Measurements from ENCODE around the gene TSTD1.

The TSTD1 gene

GRCh38 chr1:161006563-161006962, 32.2 kb downstream of the TSTD1 start:
- no peak for DNase-seq

- DNase-seq, result peak; percentile 67
Measured at GRCh38 chr1:161001525-161001924, 37.2 kb downstream of the TSTD1 start.

GRCh38 chr1:161000736-161001480, 37.9 kb downstream of the TSTD1 start:
- DNase-seq, result no peak

- DNase-seq, result no peak
Measured at GRCh38 chr1:160999376-160999775, 39.4 kb downstream of the TSTD1 start.

- DNase-seq, result no peak
Measured at GRCh38 chr1:160997323-160998038, 41.3 kb downstream of the TSTD1 start.

- DNase-seq, result no peak
Measured at GRCh38 chr1:160996178-160996577, 42.6 kb downstream of the TSTD1 start.

- DNase-seq, result no peak
Measured at GRCh38 chr1:160993544-160994193, 45.1 kb downstream of the TSTD1 start.

- peak; percentile 42 for DNase-seq
Measured at GRCh38 chr1:160992036-160992435, 46.7 kb downstream of the TSTD1 start.
